Sigmoid colon (tissue), 4 donors: Measurements from ENCODE around the gene ANKRD33B.

Experiments used
- EP300 ChIP-seq, 4 donors: sonication (generic); formaldehyde crosslinking; IDR thresholded peaks; one replicate each; pipeline ENCODE4 v1.6.1; 2017; ENCODE audit warnings: antibody characterized with exemption in 4 of 4
- TF ChIP-seq, protein P1 (sequence below), 4 experiments: fragments of 450-650 bp in 3 of 4; fragments of 200-600 bp in 1 of 4; IDR thresholded peaks; one replicate each; pipeline ENCODE4 v1.5.1; 2016 to 2019; ENCODE audit warnings: antibody characterized with exemption in 4 of 4, mild to moderate bottlenecking in 3 of 4, moderate library complexity in 2 of 4

DNA sequence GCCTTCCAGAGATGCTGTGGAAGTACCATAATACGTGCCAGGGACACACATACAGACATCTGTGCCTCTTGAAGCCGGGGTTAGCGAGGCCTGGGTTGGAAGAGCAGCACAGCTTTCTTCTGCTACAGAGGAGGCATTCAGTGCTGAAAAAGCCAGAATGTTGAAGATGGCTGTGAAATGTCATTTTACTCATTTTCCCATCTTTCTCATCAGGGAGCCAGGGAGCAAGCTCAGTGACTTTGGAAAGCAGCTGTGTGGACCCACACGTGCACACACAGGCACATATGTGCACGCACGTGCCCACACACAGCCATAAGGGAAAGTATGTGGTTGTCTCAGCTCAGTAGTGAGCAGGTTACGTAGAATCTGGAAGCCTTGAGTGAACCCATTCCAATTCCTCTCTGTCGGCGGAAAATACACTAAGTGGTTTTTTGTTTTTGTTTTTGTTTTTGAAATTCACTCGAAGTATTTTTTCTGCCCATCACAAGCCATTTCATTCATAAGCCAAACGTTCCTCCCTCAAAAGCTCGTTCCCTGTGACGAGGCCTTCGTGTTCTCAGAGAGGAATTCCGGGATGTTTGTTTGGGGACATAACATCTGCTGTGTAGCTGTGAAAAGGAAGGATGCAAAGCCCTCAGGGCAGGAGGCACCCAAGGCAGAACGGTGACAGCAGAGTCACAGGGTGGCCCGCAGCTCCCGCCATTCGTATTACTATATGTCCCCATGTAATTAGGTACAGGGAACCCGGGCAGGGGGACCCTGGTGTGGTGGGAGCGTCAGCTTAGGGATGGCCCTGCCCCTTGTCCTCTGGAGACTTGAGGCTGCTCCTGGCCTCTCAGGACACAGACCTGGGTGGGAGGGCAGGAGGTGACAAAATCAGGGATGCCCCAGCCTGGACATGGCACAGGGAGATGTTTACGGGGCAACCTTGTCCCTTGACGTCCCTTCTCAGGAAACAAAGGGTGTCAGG is 29.0 kb upstream of the ANKRD33B start:
- TF ChIP-seq, protein P1, sequence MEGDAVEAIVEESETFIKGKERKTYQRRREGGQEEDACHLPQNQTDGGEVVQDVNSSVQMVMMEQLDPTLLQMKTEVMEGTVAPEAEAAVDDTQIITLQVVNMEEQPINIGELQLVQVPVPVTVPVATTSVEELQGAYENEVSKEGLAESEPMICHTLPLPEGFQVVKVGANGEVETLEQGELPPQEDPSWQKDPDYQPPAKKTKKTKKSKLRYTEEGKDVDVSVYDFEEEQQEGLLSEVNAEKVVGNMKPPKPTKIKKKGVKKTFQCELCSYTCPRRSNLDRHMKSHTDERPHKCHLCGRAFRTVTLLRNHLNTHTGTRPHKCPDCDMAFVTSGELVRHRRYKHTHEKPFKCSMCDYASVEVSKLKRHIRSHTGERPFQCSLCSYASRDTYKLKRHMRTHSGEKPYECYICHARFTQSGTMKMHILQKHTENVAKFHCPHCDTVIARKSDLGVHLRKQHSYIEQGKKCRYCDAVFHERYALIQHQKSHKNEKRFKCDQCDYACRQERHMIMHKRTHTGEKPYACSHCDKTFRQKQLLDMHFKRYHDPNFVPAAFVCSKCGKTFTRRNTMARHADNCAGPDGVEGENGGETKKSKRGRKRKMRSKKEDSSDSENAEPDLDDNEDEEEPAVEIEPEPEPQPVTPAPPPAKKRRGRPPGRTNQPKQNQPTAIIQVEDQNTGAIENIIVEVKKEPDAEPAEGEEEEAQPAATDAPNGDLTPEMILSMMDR (IDR thresholded peaks at IDR 0.05), result no peak
- TF ChIP-seq EP300 (IDR thresholded peaks at IDR 0.05), result no peak
